Ovary (tissue), 3 donors: Measurements from ENCODE around the gene FOXP1.

Source experiments
- EP300 ChIP-seq: sonication (generic); formaldehyde crosslinking; IDR thresholded peaks from one replicate; pipeline ENCODE4 v1.6.1; 2017; ENCODE audit warnings: antibody characterized with exemption
- POLR2A ChIP-seq: fragments of 450-650 bp; IDR thresholded peaks from one replicate; pipeline ENCODE4 v1.6.1; 2017; ENCODE audit warnings: antibody characterized with exemption, mild to moderate bottlenecking, moderate library complexity
- TF ChIP-seq, protein P1 (sequence below), 3 donors: fragments of 450-650 bp in 2 of 3; fragments of 200-600 bp in 1 of 3; IDR thresholded peaks; one replicate each; pipeline versions ENCODE4 v1.5.1 to v1.8.0; 2016 to 2022; ENCODE audit warnings: antibody characterized with exemption in 3 of 3, mild to moderate bottlenecking in 1 of 3
- donor health status: DM: no; HTN: no; CAD: no.

- TF ChIP-seq, protein P1, sequence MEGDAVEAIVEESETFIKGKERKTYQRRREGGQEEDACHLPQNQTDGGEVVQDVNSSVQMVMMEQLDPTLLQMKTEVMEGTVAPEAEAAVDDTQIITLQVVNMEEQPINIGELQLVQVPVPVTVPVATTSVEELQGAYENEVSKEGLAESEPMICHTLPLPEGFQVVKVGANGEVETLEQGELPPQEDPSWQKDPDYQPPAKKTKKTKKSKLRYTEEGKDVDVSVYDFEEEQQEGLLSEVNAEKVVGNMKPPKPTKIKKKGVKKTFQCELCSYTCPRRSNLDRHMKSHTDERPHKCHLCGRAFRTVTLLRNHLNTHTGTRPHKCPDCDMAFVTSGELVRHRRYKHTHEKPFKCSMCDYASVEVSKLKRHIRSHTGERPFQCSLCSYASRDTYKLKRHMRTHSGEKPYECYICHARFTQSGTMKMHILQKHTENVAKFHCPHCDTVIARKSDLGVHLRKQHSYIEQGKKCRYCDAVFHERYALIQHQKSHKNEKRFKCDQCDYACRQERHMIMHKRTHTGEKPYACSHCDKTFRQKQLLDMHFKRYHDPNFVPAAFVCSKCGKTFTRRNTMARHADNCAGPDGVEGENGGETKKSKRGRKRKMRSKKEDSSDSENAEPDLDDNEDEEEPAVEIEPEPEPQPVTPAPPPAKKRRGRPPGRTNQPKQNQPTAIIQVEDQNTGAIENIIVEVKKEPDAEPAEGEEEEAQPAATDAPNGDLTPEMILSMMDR (IDR thresholded peaks at IDR 0.05) = no peak
- TF ChIP-seq POLR2A = no peak
- TF ChIP-seq EP300 = no peak
Measured at GRCh38 chr3:70981231-70981880, 602.2 kb downstream of the FOXP1 start.
